NCI-H345 (cell line): ENCODE measurements around the gene CTIF.
A peak's percentile ranks its signal among the peaks of the same experiment; 100 is the strongest.

ENCODE experiments used
- DNase-seq: peaks from one replicate; lab custom pipeline; 2025; lab: John Stamatoyannopoulos, UW

The CTIF gene

GRCh38 chr18:48732767-48733424 lies 194.1 kb downstream of the CTIF start:
- peak; percentile 32 for DNase-seq

DNA sequence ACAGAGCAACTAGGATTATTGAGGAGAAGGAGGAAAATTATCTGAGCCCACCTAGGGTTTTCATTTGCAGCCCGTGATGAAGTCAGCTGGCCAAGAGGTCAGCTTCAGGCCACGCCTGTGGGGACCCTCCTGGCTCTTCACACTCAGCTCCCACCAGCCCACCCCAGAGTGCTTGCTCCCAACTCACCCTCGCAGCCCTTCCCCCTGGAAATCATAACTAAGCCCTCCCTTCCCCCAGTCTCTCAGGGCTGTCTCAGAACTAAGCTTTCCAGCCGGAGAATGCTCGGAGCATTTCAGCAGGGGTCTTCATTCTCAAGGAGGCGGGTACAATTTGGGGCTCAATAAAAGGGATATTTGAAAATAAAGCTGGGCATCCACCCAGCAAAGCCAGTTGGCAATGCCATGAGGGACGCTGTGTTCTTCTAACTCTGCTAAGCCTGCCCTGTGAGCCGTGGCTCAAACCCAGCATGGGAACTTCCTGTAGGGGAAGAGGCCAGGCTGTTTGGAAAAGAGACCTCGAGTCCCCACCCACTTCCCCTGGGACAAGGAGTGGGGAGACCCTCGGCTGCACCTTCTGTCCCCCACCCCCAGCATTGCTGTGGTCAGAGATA lies 194.9 kb downstream of the CTIF start:
- DNase-seq = no peak

- DNase-seq = no peak
Measured at GRCh38 chr18:48734460-48734859, 195.6 kb downstream of the CTIF start.

- DNase-seq = no peak
Measured at GRCh38 chr18:48735080-48735676, 196.3 kb downstream of the CTIF start.

DNA sequence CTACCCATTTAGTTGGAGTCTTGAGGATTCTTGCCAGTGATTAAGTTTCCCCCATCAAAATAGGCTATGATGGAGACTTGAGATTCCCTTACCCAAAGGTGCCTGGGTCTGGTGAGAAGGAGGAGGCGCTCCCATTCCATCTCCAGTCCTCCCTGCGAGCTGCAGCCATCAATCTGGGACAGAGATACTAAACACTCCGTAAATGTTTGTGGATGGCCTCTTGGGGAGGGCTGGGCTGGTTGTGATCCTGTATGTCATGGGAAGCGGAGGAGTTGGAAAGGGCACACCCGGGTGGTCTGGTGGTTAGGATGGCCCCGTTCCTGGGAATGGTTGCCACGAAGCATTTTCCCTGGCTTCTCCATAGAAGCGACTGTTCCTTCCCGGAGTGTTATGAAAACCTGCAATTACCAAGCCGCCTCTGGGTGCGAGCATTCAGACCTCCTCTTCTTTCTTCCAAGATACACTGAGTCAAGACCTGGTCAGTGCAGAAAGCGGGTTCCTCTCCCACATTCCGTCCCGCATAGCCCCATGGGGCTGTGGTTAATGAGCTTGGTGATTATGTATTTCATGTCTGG lies 196.9 kb downstream of the CTIF start:
- DNase-seq = no peak

DNA sequence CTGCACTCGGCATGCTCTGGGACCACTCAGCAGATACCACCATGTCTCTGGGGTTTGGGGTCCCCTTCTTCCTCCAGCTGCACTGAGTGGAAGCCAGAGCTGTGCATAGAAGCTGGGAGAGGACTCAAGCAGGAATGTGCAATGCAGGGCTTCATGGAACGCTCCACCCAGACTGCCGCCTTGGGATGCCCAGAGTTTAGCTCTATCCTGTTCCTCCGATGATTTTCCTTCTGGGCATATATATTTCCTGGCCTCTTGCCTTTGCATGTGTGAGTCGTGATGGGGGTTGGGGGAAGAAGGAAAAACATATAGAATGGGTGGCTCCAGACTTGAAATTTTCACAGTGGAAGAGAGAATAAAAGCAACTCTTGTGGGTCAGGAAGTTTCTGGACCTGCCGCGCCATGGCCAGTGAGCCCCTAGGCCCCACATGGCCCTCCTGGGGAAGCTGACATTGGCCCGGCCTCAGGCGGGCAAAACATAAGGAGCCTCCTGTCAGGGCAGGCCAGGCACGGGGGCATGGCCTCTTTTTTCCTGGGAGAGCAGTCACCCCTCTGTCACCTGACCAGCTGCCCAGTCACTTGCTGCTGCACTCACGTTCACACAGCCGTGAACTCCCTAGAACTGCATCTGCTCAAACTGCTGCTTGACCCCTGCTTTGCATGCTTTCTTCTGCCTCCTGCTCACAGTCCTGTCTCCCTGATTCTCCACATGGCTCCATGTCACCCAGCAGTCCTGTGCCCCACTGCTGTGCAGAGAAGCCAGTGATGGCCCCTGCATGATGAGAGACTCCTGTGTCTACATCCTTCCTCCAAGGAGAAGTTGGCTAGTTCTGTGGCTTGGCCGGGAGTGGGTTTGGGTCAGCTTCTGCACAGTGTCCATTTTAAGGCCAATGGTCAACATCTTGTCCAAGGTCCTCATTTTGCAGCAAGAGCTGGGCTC lies 197.8 kb downstream of the CTIF start:
- no peak for DNase-seq

DNA sequence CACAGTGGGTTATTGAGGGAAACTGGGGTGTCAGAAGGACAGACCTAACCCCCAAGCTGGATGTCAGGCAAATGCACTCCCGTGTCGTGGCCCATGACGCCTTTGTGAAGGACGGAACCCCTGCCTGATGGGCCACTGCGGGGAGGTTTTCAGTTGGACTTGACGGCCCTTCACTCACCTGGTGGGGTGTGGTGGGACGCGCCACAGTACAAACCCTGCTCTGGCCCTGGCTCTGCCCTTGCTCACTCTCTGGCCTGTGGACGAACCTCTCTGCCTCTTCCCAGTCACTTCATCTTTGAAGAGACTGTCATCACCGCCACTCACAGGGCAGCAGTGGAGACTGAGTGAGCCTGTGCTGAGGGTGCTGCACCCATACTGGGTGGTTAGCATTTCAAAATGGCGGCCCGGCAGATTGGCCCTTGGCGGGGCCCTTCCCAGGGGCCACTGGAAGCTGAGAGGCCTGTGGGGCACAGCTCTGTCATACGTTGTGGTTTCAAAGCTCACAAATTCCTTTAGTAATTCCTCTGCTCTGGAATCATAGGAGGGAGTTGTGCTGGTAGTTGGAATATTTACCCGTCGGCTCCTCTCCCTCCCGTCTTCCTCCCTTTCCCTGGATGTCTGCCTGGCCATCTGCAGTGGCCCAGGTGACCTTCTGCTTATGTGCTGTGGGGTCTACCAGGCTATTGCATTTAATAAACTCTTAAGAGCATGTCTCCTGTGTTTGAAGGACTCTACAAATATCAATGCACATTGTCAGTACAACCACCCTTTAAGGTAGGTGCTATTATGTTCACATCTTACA lies 200.6 kb downstream of the CTIF start:
- no peak for DNase-seq

- no peak for DNase-seq
Measured at GRCh38 chr18:48740068-48740440, 201.2 kb downstream of the CTIF start.

DNA sequence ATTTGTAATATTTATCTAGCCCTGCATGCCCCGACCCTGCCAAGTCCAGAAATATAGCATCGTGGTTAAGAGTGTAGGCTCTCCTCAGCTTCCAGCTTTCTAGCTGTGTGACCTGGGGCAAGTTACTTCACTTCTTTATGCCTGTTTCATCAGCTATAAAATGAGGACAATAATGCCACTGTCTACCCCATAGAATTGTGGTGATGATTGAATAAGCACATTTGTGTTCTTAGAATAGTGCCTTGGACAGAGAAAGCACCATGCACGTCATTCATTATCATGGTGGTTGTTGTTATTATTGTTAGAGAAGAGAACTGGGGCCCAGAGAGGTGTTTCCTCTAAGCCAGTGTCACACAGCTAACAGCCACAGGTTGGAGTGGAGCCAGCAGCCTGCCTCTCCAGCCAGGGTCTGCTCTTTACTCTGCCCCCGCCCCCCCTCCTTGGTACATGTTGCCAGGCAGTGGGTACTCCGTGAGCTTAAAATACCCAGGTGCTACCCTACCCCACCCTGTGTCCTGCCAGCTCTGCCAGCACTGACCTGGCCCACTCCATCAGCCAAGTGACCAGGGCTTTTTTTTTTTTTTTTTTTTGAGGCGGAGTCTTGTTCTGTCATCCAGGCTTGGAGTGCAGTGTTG lies 202.1 kb downstream of the CTIF start:
- no peak for DNase-seq

DNA sequence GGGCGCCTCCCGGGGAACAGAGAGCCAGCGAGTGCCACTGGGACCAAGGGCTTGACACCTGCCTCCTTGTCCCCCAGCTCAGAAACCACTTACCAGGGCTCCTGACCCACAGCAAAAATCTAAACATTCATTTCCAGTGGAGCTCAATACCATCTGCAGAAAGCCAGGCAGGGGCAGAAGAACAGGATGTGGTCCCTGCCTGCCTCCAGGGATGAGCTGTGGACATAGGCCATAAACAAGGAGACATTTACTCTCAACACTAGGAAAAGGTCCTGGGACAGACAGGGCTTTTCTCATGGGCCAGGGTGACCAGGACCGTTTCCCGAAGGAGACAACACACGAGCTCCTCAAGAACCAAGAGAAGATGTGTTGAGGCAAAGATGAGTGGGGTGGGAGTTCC lies 203.0 kb downstream of the CTIF start:
- no peak for DNase-seq

- DNase-seq = no peak
Measured at GRCh38 chr18:48742304-48742703, 203.5 kb downstream of the CTIF start.

DNA sequence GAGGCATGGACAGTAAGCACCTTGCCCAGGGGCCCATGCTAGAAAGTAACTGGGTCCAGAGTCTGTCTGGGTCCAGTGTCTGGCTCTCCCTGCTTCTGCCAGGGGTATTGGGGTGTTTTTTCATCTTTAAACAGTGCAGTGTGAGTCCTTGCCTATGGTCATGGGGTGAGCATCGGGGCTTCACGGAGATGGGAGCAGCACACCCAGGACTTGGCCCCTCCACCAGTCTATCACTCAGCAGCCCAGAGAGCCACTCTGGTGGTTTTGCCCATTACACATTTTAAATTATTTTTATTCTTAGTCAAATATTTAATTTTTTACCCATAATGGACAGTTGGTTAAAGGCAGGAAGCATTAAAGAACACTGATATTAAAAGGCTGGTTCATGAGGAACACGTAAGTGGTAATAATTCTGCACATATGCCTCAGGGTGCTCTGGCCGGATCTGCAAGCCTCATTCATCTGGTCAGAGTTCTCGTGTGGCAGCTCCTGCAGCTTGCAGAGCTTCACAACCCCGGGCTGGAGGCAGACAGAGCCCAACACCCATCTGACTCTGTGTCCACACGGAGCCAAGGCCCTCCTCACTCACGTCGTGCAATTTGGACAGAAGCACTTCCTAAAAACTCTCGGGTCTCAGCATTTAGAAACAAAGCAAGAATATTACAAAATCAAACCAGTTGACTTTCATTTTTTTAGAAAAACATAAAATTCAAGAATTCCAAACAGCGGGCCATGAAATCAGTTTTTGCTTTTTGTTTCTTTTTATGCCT lies 204.1 kb downstream of the CTIF start:
- no peak for DNase-seq

GRCh38 chr18:48743886-48744285 lies 205.1 kb downstream of the CTIF start:
- no peak for DNase-seq

GRCh38 chr18:48745293-48745692 lies 206.5 kb downstream of the CTIF start:
- DNase-seq = no peak

DNA sequence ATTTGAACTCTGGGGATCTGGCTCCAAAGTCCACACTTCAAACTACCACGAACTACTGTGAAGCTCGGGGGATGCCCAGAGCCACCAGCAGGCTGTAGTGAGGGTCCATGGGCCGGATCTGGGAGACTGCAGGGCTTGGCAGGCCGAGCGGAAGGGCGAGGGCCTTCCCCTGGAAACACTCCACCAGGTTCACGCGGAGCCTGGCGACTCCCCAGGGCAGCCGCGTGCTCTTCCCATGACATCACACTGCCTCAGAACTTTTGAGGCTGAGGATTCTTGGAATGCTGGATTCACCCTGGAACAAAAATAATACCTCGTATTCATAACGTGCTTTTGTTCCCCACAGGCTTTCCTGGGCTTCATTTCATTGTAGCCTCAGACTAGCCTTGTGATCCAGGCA lies 210.9 kb downstream of the CTIF start:
- no peak for DNase-seq

DNA sequence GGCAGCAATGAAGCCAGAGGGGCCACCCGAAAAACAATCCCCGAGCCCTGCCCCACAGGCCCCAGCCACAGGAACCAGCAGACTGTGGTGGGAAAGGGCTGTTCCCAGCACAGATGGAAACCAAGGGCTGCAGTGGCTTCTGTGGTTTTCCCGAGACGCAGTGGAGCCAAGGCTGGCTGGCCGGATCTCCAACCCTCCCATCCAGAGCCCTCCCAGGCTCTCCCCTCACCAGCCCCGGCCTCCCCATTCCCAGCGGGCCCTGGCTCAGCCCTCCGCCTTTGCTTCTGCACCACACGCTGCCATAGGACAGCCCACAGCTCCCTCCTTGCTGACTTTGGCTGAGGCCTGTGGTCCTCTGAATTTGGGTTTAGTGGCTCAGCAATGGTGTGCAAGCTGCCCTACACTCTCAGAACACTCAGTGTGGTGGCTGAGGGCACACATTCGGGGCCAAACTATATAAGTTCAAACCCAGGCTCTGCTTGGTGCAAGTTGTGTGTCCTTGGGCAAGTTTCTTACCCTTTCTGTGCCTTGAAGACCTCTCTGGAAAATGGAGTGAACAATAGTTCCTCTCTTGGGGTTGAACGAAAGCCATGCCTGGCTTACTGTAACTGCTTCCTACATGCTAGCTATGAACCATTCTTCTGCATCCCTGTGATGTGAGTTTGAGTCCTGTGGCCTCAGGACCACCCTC lies 211.8 kb downstream of the CTIF start:
- DNase-seq = no peak

GRCh38 chr18:48751727-48752468 lies 213.1 kb downstream of the CTIF start:
- DNase-seq = no peak

DNA sequence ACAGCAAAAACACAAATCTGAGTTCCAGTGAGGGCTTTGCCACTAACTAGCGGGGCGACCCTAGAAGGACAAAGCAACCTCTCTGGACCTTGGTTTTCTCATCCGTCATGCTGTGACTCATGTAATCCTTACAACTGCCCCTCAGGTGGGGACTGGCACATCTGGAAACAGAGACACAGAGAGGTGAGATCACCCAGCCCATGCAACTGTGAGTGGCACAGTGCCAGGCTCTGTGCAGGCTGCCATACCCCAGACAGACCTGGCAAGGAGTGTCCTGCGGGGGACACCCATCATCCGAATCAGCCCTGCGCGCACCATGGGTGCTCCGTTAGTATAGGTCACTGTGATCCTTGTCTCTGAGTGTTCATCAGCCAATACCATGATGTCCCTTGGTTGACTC lies 213.6 kb downstream of the CTIF start:
- no peak for DNase-seq

DNA sequence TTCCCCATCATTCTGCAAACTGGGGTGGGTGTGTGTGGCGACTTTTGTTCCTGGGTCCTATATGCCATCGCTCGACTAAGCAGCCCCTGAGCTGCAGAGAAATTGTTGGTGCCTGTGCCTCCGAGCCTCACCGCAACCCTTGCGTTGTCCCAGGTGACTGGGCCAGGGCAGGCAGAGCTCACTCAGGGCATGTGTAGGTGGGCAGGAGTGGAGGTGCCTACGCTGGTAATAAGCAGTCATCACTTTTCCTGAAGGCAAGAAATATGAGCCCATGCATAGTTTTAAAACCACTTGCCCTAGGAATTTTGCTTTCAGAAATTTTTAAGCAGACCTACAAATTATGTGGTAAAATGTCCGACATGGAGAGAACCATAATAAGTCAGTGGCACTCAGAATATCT lies 214.1 kb downstream of the CTIF start:
- no peak for DNase-seq
